GM18861 (cell line): ENCODE data around the gene RGMA.

ENCODE experiments used
- ATAC-seq: cut with Tn5 transposase; IDR thresholded peaks from one replicate; pipeline ENCODE4 v1.9.1; 2021; ENCODE audit not compliant: unreplicated experiment

RGMA gene

GRCh38 chr15:93088981-93089726, at the start of gene RGMA:
TSS of gene RGMA (minus strand) at chr15:93089211. CDS start at chr15:93088932, 279 bp downstream.
- no peak for ATAC-seq

GRCh38 chr15:93136606-93137005, 47.6 kb upstream of the RGMA start:
- ATAC-seq: no peak

DNA sequence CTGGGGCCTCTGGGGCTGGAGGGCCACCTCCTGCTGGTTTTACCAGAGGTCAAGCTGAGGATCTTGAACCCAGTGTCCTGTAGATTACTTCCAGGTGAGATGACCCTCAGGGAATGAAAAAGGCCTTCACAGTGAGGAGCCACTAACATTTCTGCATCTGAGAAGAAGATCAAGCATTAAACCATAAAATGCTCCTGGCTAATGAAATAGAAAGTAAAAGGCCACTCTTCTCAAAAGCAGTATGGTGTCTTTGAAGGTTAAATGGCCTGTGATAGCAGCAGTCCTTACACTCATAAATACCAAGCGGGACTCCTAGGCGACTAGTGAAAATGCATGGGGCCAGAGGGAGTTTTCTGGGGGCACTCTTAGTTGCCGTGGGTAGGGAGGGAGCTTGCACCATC, 47.0 kb upstream of the RGMA start:
- no peak for ATAC-seq

DNA sequence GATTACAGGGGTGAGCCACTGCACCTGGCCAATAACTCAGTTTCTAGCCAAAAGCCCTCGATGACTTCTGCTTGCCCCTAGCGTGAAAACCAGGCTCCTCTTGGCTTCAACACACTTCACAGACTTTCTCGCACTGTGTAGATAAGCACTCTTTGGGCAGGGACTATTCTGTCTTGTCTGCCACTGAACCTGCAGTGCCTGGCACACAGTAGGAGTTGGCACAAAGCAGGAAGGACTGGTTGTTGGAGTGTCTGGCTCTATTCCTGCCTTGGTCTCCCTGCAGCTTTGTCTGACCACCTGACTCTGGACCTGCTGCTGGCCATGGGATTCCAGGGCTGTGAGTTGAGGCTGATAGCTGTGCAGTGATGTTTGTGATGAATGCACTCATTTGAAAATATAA, 46.4 kb upstream of the RGMA start:
- no peak for ATAC-seq

GRCh38 chr15:93131485-93132095, 42.6 kb upstream of the RGMA start:
- no peak for ATAC-seq

DNA sequence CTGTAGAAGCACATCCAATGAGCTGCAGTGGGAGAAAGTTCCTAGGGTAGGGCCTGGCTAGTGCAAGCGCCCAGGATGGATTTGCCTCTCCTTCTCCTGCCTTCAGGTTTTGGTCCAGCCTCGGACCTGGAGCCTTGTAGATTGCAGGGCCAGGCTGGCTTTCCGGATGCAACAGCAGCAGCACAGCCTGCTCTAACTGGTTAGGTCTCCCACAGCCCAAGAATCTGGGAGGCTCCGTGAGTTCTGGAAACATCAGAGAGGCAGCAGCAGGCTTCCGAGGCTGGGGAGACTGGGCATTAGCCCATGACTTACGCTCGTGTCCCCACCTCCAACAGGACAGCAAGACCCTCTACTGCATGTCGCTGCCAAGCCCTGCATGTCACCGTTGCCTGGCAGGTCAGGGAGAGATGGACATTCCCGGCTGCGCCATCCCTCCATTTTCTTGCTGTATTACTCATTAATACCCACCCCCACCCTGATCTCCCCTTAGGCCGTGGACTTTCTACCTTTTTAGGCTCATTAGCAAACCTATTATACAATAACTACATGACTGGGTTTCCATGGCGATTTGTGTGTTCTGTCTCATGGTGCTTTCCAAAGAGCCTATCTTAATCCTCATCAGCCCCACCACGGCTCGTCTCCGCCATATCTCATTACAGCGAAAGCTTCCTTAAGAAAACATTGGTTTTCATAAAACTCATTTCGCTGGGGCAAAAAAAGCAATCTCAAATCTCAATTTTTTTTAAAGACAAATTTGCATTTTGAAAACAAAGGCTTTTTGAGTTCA, 40.9 kb upstream of the RGMA start:
- no peak for ATAC-seq

DNA sequence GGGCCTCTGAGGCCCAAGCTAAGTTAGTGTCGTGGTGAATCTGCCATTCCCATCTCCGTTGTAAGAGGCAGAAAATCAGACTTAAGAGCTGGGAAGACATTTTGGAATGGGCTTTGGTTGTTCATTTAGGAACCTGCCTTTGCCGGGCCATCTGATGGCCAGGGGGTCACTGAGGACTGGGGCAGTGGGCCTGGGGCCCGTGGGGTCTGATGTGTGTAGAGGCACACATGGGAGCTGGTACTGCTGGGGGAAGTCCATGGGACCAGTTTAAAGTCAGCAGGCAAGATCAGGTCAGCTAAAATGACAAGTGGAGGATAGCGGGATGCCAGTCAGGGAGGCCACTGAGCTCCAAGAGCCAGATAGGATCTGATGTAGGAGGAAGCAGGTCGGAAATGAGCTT, 38.3 kb upstream of the RGMA start:
- no peak for ATAC-seq

- no peak for ATAC-seq
Measured at GRCh38 chr15:93126599-93126998, 37.6 kb upstream of the RGMA start.

DNA sequence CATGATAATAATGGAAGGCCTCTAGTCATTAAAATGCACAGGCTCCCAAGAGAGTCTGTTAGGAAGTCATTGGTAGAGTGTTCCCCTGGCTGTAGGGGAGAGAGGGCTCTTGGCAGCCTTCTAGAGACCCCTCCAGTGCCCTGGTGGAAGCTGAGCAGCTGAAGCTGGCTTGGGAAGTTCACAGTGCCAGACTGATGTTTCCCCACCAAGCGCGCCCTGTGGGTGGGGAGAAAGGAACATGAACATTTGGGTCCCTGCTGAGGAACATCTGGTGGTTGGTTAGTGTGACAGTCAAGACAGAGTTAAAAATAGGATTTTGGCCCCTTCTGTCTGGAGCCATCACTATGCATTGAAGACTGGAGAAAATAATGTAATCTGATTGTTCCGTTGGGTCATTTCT, 37.1 kb upstream of the RGMA start:
- no peak for ATAC-seq

- no peak for ATAC-seq
Measured at GRCh38 chr15:93124126-93124525, 35.1 kb upstream of the RGMA start.

DNA sequence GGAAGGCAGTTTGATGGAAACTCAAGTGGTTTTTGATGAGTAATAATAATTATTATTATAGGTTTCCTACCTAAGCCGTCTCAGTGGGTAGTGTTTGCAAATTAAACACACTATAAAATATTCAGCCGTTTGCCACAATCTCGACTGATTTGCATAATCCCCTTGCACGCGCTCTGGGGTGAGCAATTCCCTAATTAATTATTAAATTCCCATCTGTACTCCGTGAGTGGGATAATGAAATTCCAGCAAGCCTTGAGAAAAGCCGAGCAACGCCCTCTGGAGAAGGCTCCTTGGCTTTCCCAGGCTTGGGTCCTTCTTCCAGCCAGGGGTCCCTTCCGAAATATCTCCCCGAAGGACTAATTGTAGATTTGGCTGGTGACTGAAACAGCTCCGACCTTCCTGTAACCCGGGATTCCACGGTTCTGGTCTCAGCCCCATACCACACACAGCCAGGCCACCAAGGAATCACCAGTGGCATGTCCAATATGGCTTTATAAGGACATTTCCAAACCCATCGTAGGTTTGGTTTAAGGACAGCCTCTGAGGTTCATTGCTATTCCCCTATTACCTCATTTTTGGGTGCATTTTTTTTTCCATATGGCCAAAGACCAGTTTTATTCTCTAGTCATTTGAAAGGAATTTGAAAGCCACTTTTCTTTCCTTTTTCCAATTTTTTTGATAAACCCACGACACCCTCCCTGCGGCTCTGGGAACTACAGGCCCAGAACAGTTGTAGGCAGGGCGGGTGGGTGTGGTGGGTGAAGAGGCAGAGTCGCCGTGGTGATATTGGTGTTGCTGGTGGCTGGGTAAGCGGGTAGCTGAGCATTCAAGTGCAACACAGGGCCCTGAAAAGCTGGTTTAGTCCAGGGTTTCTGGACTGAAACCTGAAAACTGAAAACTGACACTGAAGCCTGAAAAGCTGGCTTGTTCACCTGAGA, 33.2 kb upstream of the RGMA start:
- no peak for ATAC-seq

- ATAC-seq: no peak
Measured at GRCh38 chr15:93121107-93121506, 32.1 kb upstream of the RGMA start.

DNA sequence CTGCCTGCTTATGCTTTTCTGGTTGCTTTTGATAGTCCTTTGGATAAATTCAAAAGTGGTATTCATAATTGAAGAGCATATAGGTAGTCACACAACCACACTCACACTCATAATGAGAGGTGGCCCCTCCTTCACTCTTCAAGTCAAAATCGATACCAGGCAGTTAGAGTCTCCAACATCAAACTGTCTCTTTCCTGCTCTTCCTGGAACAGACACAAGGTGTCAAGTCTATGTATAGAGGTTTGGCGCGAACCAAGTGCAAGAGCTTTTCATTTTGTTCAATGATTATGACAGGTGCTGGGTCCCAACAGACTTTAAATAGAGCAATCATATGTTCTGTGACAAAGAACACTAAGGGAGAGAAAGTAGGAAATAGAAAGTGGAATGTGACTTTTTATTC, 29.9 kb upstream of the RGMA start:
- no peak for ATAC-seq

GRCh38 chr15:93111451-93111850, 22.4 kb upstream of the RGMA start:
- ATAC-seq: no peak

- ATAC-seq: no peak
Measured at GRCh38 chr15:93110502-93111040, 21.6 kb upstream of the RGMA start.

- ATAC-seq: no peak
Measured at GRCh38 chr15:93109336-93110102, 20.5 kb upstream of the RGMA start.

- ATAC-seq: no peak
Measured at GRCh38 chr15:93107646-93108045, 18.6 kb upstream of the RGMA start.

GRCh38 chr15:93105485-93105884, 16.5 kb upstream of the RGMA start:
- no peak for ATAC-seq

GRCh38 chr15:93103823-93104222, 14.8 kb upstream of the RGMA start:
- ATAC-seq: no peak

DNA sequence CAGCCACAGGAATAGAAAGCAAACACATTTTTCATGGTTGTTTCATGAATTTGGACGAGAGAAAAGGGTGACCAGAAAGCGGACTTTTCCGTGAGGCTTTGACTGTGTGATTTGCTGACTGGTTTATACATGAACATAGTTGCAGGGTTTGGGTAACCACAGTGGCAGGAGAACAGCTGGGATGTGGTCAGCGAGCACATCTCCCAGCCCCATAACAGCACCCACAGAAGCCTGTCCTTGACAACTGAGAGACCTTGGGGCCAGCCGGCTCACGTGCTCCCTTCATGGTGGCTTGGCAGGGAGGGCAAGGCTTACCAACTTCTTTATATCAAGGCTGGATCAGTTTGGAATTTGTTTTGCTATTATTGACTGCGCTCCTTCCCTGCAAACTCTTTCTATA, 13.2 kb upstream of the RGMA start:
- ATAC-seq: no peak
